ENCODE measurements around the gene HSPA9.

Gene HSPA9

GRCh38 chr5:138559937-138560336 lies 15.3 kb downstream of the HSPA9 start:
- DNase-seq = no peak

DNA sequence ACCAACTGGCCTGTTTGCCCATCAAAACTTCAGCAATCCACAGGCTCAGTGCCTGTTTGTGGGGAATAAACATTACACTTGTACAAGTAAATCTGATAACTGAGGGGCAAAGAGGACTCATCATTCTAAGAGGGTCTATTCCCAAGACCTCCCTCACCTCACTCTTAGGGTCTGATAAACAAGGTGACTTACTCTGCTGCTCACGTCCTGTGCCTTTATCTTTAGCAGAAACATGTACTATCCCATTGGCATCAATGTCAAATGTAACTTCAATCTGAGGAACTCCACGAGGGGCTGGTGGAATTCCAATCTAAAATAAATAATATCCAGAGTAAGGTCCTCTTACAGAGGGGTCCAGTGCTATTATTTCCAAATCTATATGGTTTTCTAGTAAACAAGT lies 17.5 kb downstream of the HSPA9 start:
- DNase-seq = no peak

- DNase-seq = no peak
Measured at GRCh38 chr5:138554143-138554542, 21.1 kb downstream of the HSPA9 start.

DNA sequence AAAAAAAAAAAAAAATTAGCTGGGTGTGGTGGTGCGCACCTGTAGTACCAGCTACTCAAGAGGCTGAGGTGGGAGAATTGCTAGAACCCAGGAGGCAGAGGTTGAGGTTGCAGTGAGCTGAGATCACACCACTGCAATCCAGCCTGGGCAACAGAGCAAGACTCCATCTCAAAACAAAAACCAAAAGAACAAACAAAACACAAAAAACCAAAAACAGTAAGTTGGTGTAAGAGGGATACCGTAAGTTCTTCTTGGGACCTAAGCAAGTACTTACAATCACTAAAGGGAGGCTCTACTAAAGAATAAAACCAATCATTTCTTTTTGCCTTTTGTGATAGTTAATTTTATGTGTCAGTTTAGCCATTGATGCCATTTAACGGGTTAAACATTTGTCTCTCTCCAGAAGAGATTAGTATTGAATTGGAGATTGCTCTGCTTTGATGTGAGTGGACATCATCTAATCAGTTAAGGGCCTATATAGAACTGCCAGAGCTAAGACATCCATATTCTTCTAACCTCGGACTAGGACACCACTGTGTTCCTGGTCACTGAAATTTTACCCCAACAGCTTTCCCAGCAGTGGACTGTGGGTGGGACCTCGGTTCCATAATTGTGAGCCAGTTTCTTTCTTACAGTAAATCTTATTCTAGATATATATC lies 21.6 kb downstream of the HSPA9 start:
- no peak for DNase-seq

GRCh38 chr5:138552657-138553056 lies 22.5 kb downstream of the HSPA9 start:
- DNase-seq = no peak

DNA sequence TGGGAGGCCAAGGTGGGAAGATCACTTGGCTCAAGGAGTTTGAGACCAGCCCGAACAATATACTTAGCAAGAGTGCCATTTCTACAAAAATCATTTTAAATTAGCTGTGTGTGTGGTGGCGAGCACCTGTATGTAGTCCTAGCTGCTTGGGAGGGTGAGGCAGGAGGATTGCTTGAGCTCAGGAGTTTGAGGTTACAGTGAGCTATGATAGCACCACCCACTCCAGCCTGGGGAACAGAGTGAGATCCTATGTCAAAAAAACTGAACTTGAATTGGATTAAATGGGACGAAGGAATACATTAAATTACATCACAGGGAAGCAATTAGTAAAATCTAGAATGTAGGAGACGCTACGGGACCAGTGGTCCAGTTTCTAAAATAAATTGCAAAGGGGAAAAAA lies 25.8 kb downstream of the HSPA9 start:
- DNase-seq = no peak

- DNase-seq = no peak
Measured at GRCh38 chr5:138545919-138546562, 29.2 kb downstream of the HSPA9 start.

- DNase-seq = no peak
Measured at GRCh38 chr5:138544181-138545134, 30.7 kb downstream of the HSPA9 start.

GRCh38 chr5:138543730-138544104 lies 31.5 kb downstream of the HSPA9 start:
- DNase-seq = no peak

GRCh38 chr5:138542956-138543729 lies 32.1 kb downstream of the HSPA9 start, which contains the start of gene ETF1:
Gene ETF1 (minus strand): TSS chr5:138543236. CDS start chr5:138542918, 318 bp downstream.
- DNase-seq = peak; percentile 100

- DNase-seq = no peak
Measured at GRCh38 chr5:138542180-138542955, 32.8 kb downstream of the HSPA9 start.

GRCh38 chr5:138541511-138542179 lies 33.6 kb downstream of the HSPA9 start:
- DNase-seq = no peak

DNA sequence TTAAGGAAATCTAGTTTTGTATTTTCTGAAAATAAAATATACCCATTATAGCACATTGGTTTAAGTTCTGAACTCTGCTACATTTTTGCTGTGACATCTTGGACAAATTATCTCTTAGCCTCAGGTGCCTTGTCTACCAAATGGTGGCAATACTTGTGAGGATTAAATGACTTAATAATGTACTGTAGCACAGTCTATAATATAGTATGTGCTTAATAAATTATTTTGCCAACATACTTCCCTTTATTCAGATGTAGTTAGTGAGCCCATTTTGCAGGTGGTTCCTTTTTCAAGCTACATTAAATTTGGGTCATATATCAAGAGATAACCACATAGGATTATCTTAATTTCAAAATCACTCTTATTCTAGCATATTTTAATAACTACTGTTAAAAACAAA lies 35.4 kb downstream of the HSPA9 start:
- no peak for DNase-seq

DNA sequence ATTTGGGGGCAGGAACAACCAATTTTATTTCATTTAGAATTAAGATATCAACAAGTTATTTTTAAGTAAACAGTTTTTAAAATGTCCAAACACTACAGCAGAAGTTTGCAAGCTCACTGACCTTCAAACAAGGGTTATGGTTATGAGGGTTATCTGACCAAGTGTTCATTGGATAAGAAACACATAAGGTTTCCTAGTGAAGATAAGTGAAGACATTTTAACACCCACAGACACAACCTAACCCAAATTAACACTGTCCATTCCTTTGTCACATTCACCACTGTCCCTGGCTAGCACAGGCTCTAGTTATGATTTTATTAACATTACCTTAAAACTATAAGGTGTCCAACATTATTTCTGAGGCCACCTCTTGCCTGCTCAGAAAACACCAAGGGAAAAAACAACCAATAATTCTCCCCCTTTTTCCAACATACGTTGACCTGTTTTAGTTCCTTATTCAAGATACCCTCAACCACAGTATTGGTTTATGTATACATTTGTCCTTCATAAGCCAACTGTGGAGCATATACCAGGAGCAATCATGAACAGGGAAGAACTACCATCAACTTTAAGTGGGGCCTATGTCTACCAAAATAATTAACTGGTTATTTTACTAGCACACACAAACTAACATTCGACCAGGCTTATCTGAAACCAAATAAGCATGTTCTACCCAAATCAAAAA lies 36.1 kb downstream of the HSPA9 start:
- DNase-seq = no peak

DNA sequence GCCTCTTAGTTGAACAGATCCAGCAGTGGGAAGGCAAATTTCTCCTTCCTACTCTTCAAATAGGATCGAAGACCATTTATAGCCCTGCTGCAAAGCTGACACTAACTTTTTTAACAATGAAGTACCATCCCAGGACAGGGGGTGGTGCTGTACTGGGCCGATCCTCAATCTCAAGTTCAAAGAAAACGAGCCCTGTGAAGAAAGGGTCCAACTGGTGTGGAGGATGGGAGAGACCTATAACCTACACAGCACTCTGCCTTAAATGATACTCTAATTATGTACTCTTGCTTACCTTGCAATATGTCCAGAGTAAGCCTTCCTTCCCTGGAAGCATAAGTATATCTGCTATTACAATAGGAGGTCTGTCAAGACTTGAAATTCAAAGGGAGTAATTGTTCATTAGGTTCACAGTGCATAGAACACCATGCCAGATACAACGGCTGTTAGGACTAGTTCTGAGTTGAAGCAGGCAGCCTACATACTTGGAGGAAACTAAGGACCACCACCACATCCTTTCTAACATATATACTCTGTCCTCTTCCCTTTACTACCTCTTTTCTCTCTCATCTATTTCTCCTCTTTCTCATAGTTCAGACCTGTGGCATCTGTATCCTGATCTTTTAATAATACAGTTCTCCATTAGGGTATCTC lies 38.4 kb downstream of the HSPA9 start:
- no peak for DNase-seq

GRCh38 chr5:138536215-138536614 lies 39.0 kb downstream of the HSPA9 start:
- DNase-seq = no peak

GRCh38 chr5:138533973-138534941 lies 40.9 kb downstream of the HSPA9 start:
- no peak for DNase-seq

- DNase-seq = no peak
Measured at GRCh38 chr5:138529812-138530211, 45.4 kb downstream of the HSPA9 start.

Measured in stimulated activated CD4-positive, alpha-beta T cell treated with anti-CD3 and anti-CD28 coated beads, Interleukin-4, amount 100 ng/mL, for 24 hours (primary cell).